ENCODE data around the gene CHD1L. TPM values are rescaled to one million over a fixed set of nuclear protein-coding genes. Genes with fewer than 3 reads are reported as not detected.
"Not testable (repeated sequence)": the region's sequence is repeated elsewhere in the genome, so short reads cannot be mapped to it uniquely, and the experiment has no call there.

The CHD1L gene
- total RNA-seq (10 to 100 TPM; 29.7 to 43.9 TPM), polyA plus RNA-seq (ENCODE audit: insufficient read depth, low read depth, low replicate concordance) (50.9 TPM)
- long read RNA-seq, donor 1, partial matches to known transcripts, result 5 of 10 reads
- long read RNA-seq, donor 1, other reads (novel, unspliced or antisense), result 0 of 10 reads
- long read RNA-seq, donor 2, partial matches to known transcripts, result 0 of 2 reads
- long read RNA-seq, donor 2, other reads (novel, unspliced or antisense), result 0 of 2 reads

DNA sequence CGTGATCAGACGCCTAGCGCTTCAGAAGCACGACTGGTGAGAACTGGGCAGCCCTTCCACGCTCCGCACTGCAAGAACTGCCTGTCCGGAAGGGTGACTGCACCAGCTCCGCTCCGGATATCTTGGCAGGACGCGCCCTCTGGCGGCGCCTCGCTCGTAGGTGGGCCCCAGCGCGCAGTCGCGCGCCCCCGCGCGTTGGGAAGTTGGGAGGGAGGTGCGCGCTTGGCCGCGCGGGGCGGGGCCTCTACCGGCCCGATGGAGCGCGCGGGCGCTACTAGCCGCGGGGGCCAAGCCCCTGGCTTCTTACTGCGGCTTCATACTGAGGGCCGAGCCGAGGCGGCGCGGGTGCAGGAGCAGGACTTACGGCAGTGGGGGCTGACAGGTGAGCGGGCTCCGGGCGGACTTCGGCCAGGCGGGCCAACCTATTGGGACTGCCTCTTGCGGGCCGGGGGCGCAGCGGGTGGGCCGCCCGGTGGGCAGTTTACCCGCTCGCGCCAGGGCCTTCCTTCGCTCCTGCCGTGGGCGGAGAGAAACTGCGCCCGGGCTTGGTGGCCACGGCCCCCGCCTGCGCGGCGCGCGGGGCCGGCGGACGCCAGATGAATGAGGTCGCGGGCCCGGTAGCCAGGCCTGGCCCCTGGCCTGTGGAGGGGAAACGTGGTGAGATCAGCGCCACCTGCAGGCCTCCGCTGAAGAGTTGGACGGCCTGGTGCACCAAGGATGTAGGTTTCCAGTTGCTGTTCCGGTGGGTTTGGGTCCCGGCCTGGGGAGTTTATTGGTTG lies at the start of gene CHD1L:
TSS of gene CHD1L (plus strand) at position 236 of the 779 bp plus-strand sequence. CDS start at position 256, 20 bp downstream.
- H3K36me3 ChIP-seq (ENCODE audit: low read depth, missing control alignments), result no peaks in the 10 kb centered on the region
- peak; percentile 97 for DNase-seq
- peak within 1 kb of the TSS; percentile 48 to 95 for H3K27ac ChIP-seq
- no peaks in the 10 kb centered on the region for H3K27me3 ChIP-seq
- intact Hi-C loops (cut with DNase I; ENCODE audit: low total_unique reads), result loop anchor here (5.0 kb wide), 1 partner anchor 70 kb away; the partner anchor contains the start of gene PRKAB2
- H3K9me3 ChIP-seq, result no peaks in the 10 kb centered on the region
- no peak for TF ChIP-seq POLR2A (IDR thresholded peaks at IDR 0.05)
- TF ChIP-seq, protein P1, sequence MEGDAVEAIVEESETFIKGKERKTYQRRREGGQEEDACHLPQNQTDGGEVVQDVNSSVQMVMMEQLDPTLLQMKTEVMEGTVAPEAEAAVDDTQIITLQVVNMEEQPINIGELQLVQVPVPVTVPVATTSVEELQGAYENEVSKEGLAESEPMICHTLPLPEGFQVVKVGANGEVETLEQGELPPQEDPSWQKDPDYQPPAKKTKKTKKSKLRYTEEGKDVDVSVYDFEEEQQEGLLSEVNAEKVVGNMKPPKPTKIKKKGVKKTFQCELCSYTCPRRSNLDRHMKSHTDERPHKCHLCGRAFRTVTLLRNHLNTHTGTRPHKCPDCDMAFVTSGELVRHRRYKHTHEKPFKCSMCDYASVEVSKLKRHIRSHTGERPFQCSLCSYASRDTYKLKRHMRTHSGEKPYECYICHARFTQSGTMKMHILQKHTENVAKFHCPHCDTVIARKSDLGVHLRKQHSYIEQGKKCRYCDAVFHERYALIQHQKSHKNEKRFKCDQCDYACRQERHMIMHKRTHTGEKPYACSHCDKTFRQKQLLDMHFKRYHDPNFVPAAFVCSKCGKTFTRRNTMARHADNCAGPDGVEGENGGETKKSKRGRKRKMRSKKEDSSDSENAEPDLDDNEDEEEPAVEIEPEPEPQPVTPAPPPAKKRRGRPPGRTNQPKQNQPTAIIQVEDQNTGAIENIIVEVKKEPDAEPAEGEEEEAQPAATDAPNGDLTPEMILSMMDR (IDR thresholded peaks at IDR 0.05), result peak; percentile 66 to 95 (median 85)
- 0% methylated on average over 3 to 60 of the region's 82 CpGs for WGBS, 2 donors
- no peaks in the 10 kb centered on the region for H3K4me1 ChIP-seq
- H3K4me3 ChIP-seq, result peak within 1 kb of the TSS; percentile 82 to 96

DNA sequence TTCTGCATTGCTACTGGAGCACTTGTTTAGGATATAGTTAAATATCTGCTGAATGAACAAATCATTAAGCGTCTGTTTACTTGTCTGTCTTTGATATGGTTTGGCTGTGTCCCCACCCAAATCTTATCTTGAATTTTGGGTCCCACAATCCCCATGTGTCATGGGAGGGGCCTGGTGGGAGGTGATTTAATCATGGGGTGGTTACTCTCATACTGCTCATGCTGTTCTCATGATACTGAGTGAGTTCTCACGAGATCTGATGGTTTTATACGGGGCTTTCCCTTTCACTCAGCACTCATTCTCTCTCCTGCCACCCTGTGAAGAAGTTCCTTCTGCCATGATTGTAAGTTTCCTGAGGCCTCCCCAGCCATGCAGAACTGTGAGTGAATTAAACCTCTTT lies 45.2 kb upstream of the CHD1L start:
- DNase-seq; H3K9me3 ChIP-seq; H3K27ac ChIP-seq; H3K4me3 ChIP-seq; H3K4me1 ChIP-seq; intact Hi-C loops (cut with DNase I; ENCODE audit: low total_unique reads); H3K36me3 ChIP-seq (ENCODE audit: low read depth, missing control alignments); H3K27me3 ChIP-seq: not testable (repeated sequence)
- WGBS, 2 donors, result 89 to 93% methylated on average over 3 of the region's 3 CpGs

DNA sequence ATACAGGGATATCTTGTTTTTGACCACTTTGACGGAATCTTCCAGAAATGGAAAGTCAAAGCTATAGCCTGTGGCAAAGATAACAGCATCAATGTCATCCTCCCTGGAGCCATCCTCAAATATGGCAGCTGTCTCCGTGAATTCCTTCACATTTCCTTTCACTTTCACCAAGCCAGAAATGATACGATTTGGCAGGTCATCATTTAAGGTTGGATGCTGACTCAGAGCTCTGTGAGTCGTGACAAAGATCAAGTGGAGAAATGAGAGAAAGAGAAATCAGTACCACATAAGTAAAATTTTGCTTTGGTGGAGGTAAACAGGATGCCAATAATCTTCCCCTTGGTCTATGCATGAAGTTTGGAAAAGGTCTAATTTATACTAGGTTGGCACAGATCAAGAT lies 41.2 kb upstream of the CHD1L start:
- no peaks in the 10 kb centered on the region for H3K4me1 ChIP-seq
- DNase-seq, result no peak
- no peaks in the 10 kb centered on the region for H3K36me3 ChIP-seq (ENCODE audit: low read depth, missing control alignments)
- no peaks in the 10 kb centered on the region for H3K27me3 ChIP-seq
- no peak overlapping the region for H3K4me3 ChIP-seq
- H3K27ac ChIP-seq, result no peak overlapping the region
- intact Hi-C loops (cut with DNase I; ENCODE audit: low total_unique reads), result no loop called here
- TF ChIP-seq, protein P1 (IDR thresholded peaks at IDR 0.05), result no peak
- no peak for TF ChIP-seq POLR2A (IDR thresholded peaks at IDR 0.05)
- WGBS, 2 donors, result 85 to 99% methylated on average over 4 of the region's 4 CpGs
- H3K9me3 ChIP-seq, result no peaks in the 10 kb centered on the region

DNA sequence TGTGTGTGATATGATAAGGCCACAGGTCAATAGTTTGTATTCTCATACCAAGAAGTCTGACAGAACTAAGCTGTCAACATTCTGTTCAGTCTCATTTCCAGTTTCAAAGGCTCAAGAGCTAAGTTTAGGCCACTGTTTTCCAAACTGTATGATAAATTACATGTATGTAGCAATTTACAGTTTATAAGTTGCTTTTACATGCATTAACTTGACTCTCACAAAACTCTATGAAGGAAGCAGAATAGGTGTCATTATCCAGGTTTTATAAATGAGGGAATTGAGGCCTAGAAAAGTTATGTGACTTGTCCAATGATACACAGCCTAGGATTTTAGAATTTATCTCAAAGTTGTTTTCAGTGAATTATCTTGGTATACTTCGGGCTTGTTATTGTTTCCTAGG lies 40.7 kb upstream of the CHD1L start:
- intact Hi-C loops (cut with DNase I; ENCODE audit: low total_unique reads), result no loop called here
- H3K4me3 ChIP-seq, result no peak overlapping the region
- TF ChIP-seq, protein P1 (IDR thresholded peaks at IDR 0.05), result no peak
- TF ChIP-seq POLR2A (IDR thresholded peaks at IDR 0.05), result no peak
- H3K9me3 ChIP-seq, result no peaks in the 10 kb centered on the region
- no peaks in the 10 kb centered on the region for H3K4me1 ChIP-seq
- DNase-seq, result no peak
- no peak overlapping the region for H3K27ac ChIP-seq
- 92 to 98% methylated on average over 1 of the region's 1 CpG for WGBS, 2 donors
- no peaks in the 10 kb centered on the region for H3K36me3 ChIP-seq (ENCODE audit: low read depth, missing control alignments)
- no peaks in the 10 kb centered on the region for H3K27me3 ChIP-seq

DNA sequence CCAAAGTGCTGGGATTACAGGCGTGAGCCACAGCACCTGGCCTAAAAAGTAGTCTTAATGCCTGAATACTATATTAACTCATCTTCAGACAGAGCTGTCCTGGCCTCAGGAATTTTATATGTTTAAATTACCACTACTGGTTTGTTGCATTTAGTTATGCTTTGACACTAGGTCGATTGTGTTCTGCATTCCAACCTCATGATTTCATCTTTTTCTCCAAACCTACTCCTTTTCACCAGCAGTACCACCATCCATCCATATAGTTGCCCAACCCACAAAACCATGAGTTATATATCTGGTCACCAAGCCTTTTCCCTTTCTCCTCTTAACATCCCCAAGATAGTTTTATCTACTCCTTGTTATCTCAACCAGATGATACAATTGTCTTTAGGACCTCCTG lies 39.9 kb upstream of the CHD1L start:
- H3K27me3 ChIP-seq, result no peaks in the 10 kb centered on the region
- no peaks in the 10 kb centered on the region for H3K4me1 ChIP-seq
- H3K36me3 ChIP-seq (ENCODE audit: low read depth, missing control alignments), result no peaks in the 10 kb centered on the region
- intact Hi-C loops (cut with DNase I; ENCODE audit: low total_unique reads), result no loop called here
- TF ChIP-seq, protein P1 (IDR thresholded peaks at IDR 0.05), result no peak
- TF ChIP-seq POLR2A (IDR thresholded peaks at IDR 0.05), result no peak
- no peaks in the 10 kb centered on the region for H3K9me3 ChIP-seq
- H3K27ac ChIP-seq, result no peak overlapping the region
- DNase-seq, result no peak
- WGBS, 2 donors, result 78 to 84% methylated on average over 2 of the region's 2 CpGs
- H3K4me3 ChIP-seq, result no peak overlapping the region
